ENCODE measurements around the gene IQCN. TPM values are rescaled to one million over a fixed set of nuclear protein-coding genes. Genes with fewer than 3 reads are reported as not detected.

IQCN gene
- total RNA-seq, 2 donors from 2014 or later: 4.1 to 19.5 TPM

DNA sequence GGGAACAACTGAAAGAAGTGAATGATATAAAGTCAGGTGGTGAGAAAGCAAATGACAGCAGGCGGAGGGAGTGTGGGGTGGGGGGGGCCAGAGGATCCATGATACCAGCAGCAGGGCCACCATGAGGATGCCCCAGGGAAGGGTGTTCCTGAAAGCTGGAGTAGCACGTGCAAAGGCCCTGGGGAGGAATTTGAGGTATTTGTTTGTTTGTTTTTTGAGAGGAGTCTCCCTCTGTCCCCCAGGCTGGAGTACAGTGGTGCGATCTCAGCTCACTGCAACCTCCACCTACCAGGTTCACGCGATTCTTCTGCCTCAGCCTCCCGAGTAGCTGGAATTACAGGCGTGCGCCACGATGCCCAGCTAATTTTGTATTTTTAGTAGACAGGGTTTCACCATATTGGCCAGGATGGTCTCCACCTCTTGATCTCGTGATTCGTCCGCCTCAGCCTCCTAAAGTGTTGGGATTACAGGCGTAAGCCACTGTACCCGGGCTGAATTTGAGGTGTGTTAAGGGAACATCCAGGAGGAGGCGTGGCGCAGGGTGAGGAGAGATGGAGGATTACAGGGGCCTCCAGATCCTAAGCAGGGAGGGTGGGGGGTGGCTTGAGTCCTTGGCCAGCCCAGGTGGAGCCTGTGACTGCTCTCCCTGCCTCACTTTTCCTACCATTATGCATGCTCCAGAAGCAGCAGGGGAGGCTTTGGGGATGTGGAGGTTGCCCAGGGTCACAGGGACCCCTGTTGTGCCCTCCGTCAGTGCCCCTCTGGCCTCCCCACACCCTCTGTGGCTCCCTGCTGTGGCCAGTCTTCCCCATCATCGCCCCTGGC is 19.6 kb upstream of the IQCN start:
- Histone ChIP-seq H3K4me3 (no peak overlapping the region), H3K4me1 (replicated peaks) (no peaks in the 10 kb centered on the region), H3K9me3 (no peaks in the 10 kb centered on the region), H3K36me3 (no peaks in the 10 kb centered on the region), H3K27me3 (replicated peaks; ENCODE audit: insufficient read depth) (no peaks in the 10 kb centered on the region), H3K27ac (peak overlapping the region; percentile 97 to 98)
- no peak for DNase-seq (ENCODE audit: low spot score)
- 56% methylated on average over 18 of the region's 18 CpGs for WGBS
- intact Hi-C loops (cut with DNase I): no loop called here
- TF ChIP-seq, protein P1, sequence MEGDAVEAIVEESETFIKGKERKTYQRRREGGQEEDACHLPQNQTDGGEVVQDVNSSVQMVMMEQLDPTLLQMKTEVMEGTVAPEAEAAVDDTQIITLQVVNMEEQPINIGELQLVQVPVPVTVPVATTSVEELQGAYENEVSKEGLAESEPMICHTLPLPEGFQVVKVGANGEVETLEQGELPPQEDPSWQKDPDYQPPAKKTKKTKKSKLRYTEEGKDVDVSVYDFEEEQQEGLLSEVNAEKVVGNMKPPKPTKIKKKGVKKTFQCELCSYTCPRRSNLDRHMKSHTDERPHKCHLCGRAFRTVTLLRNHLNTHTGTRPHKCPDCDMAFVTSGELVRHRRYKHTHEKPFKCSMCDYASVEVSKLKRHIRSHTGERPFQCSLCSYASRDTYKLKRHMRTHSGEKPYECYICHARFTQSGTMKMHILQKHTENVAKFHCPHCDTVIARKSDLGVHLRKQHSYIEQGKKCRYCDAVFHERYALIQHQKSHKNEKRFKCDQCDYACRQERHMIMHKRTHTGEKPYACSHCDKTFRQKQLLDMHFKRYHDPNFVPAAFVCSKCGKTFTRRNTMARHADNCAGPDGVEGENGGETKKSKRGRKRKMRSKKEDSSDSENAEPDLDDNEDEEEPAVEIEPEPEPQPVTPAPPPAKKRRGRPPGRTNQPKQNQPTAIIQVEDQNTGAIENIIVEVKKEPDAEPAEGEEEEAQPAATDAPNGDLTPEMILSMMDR (IDR thresholded peaks at IDR 0.05): no peak
- TF ChIP-seq POLR2AphosphoS5 (IDR thresholded peaks at IDR 0.05) (no peak), POLR2A (IDR thresholded peaks at IDR 0.05) (no peak)

DNA sequence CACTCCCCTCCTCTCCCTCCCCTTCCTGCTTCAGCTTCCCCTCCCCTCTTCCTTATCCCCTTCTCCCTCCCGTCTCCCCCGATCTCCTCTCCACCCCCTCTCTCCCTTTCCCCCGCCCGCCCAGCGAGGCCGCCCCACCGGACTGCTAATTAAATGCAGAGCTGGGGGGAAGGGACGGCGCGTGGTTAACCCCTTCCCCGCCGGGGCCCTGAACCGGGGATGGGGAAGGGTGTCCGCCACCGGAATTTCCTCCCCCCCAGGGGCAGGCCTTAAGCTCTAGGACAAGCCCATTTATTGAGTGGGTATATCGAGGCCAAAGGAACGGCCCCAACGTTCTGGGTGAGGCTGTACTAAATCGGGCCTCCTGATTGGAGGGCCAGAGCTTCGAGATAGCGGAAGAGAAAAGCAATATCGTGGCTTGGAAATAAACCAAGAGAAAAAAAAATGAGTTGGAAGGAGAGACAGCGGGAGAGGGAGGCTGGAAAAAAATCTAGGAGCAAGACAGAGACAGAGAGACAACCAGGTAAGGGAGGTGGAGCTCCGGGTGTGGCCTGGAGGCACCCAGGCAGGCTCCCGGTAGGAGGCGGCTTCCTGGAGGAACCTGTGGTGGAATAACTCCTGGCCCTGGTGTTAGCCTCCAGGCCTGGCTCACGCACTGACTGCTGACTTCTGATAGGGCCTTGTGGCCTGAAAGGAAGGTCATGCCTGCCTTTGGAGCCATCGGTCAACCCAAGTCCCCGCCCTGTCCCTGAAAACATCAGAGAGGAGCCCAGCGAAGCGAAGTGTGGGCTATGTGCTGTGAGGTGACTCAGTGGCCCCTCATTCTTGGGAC is 18.8 kb upstream of the IQCN start:
- Histone ChIP-seq H3K36me3 (no peaks in the 10 kb centered on the region), H3K4me3 (peak overlapping the region; percentile 61 to 65), H3K9me3 (no peaks in the 10 kb centered on the region), H3K4me1 (replicated peaks) (no peaks in the 10 kb centered on the region), H3K27ac (peak overlapping the region; percentile 97 to 98), H3K27me3 (replicated peaks; ENCODE audit: insufficient read depth) (no peaks in the 10 kb centered on the region)
- peak; percentile 45 for DNase-seq (ENCODE audit: low spot score)
- intact Hi-C loops (cut with DNase I): no loop called here
- TF ChIP-seq POLR2A (IDR thresholded peaks at IDR 0.05): no peak
- TF ChIP-seq POLR2AphosphoS5 (IDR thresholded peaks at IDR 0.05): no peak
- TF ChIP-seq, protein P1 (IDR thresholded peaks at IDR 0.05): no peak
- 15% methylated on average over 31 of the region's 31 CpGs for WGBS

DNA sequence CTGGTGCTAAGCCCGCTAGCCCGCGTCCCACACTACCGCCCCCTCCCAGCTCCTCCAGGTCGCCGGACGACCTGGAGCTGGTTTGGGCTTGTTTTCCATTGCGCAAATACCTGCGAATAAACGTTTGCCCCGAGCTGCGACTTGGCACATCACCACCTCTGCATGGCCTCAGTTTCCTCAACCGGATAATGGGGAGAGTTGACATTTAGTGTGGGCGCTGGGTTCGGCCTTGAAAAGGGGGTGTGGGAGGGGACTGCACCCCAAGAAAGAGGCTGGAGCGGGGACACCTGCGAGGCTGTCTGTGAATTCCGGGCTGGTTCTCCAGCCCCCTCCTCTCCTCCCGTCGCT is 18.2 kb upstream of the IQCN start:
- peak overlapping the region; percentile 61 to 65 for H3K4me3 ChIP-seq
- no peaks in the 10 kb centered on the region for H3K9me3 ChIP-seq
- no peaks in the 10 kb centered on the region for H3K27me3 ChIP-seq (replicated peaks; ENCODE audit: insufficient read depth)
- DNase-seq (ENCODE audit: low spot score): peak; percentile 60
- no peaks in the 10 kb centered on the region for H3K4me1 ChIP-seq (replicated peaks)
- no peak for TF ChIP-seq POLR2A (IDR thresholded peaks at IDR 0.05)
- TF ChIP-seq, protein P1 (IDR thresholded peaks at IDR 0.05): no peak
- no peak for TF ChIP-seq POLR2AphosphoS5 (IDR thresholded peaks at IDR 0.05)
- H3K27ac ChIP-seq: peak overlapping the region; percentile 97 to 98
- intact Hi-C loops (cut with DNase I): no loop called here
- under 1% methylated on average over 20 of the region's 20 CpGs for WGBS
- H3K36me3 ChIP-seq: no peaks in the 10 kb centered on the region

DNA sequence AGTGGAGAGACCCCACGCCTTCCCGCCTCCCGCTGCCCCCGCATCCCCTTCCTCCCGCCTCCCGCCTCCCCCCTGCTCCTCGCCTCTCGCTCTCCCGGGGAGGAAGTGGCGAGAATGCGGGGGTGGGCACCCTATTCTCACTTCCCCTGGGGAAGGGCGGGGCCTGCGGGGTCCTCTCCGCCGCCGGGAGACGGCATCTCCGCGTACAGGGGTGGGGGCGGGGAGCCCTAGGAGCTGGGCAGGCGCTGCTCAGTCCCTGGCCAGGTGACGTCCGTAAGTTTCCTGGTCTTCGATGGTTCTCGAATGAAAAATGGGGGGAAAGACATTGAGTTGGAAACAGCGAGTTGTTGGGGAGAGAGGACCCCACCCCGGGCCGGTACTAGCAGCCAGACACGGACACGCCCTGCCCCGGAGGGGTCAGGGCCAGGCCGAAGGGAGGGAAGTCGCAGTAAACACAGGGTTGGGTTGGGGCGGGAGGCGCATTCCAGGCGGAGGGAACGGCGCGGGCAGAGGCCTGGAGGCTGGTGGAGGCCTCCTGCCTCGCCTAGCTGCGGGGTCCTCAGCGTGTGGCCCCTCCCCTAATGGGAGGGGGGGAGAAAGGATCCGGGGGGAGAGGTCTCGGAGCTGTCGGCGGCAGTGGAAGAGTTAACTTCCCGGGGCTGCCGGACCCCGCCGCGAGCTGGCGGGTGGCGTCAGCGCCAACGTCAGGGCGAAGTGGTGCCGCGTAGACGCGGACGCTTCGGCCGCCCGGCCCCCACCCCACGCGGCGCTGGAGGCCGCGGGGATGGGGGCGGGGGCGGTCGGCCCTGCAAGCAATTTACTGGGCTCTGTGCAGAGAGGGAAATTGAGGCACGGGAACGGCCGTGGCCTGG is 17.6 kb upstream of the IQCN start:
- Histone ChIP-seq H3K9me3 (no peaks in the 10 kb centered on the region), H3K36me3 (no peaks in the 10 kb centered on the region), H3K4me3 (peak overlapping the region; percentile 61 to 65), H3K4me1 (replicated peaks) (no peaks in the 10 kb centered on the region), H3K27me3 (replicated peaks; ENCODE audit: insufficient read depth) (no peaks in the 10 kb centered on the region), H3K27ac (peak overlapping the region; percentile 97 to 98)
- TF ChIP-seq, protein P1 (IDR thresholded peaks at IDR 0.05): peak in 1 of 4 experiments; percentile 7
- TF ChIP-seq POLR2A (IDR thresholded peaks at IDR 0.05) (peak; percentile 49), POLR2AphosphoS5 (IDR thresholded peaks at IDR 0.05) (peak; percentile 85)
- WGBS: 1% methylated on average over 73 of the region's 75 CpGs
- peak; percentile 78 for DNase-seq (ENCODE audit: low spot score)
- intact Hi-C loops (cut with DNase I): no loop called here

All from prostate gland (tissue), 2 donors.